ENCODE data around the gene ZNF124.

DNA sequence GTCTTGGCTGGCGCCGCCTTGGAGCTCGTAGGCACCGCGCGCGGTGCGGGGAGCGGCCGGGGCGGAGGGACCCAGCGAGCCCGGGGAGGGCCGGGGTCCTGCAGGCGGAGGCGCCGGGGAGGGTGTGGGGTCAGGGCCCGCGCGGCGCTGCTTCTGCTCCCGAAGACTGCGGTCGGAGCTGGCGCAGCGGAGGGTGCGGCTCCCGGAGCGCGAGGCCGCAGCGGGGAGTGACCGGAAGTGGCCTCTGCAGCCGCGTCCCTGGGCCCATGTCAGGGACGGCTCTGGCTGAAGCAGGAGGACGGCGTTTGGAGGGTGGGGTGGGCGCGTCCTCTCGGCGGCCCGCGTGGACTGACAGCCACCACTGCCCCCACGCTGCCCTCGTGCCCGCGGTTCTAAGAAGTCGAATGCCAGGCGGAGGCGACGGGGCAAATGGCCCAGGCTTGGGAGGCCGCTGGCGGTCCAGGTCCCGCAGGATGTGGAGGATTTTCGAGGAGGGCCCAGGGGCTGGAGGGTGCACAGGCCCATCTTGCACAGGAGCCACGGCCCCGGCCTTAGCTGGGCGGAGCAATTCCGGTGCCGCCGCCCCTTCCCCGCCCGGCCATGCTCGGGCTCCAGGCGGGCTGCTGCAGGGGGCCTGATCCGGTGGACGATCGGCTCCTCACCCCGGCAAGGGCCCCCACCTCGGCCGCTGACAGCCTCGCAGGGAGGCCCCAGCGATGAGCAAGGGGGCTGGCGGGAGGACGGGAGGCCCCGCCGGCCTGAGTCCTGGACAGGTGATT, 59.9 kb downstream of the ZNF124 start:
- TF ChIP-seq SIN3A (IDR thresholded peaks at IDR 0.05; ENCODE audit: borderline replicate concordance, insufficient read depth, low read length) (no peak), POLR2AphosphoS5 (IDR thresholded peaks at IDR 0.05; ENCODE audit: low read depth, low read length) (no peak), FOXP2 (optimal IDR thresholded peaks at IDR 0.05; ENCODE audit: borderline replicate concordance, extremely low read depth, extremely low read length, insufficient read depth) (no peak), TAF1 (IDR thresholded peaks at IDR 0.05; ENCODE audit: borderline replicate concordance, insufficient read depth, low read length) (no peak)

Data from PFSK-1 (cell line).